Left kidney (tissue), 2 donors: ENCODE data around the gene GPR87. TPM values are rescaled to one million over a fixed set of nuclear protein-coding genes. Genes with fewer than 3 reads are reported as not detected.

Experiments
- DNase-seq: peaks from one replicate; pipeline ENCODE4 v3.0.0-alpha.2; 2013
- polyA plus RNA-seq: library from polyadenylated mRNA; unstranded; fragments of 120-200 nt; gene quantifications from one replicate; pipeline ENCODE4 v1.2.1, GENCODE V29; 2013; ENCODE audit not compliant: insufficient read length

Gene GPR87
- polyA plus RNA-seq, 1 donor: not detected

DNA sequence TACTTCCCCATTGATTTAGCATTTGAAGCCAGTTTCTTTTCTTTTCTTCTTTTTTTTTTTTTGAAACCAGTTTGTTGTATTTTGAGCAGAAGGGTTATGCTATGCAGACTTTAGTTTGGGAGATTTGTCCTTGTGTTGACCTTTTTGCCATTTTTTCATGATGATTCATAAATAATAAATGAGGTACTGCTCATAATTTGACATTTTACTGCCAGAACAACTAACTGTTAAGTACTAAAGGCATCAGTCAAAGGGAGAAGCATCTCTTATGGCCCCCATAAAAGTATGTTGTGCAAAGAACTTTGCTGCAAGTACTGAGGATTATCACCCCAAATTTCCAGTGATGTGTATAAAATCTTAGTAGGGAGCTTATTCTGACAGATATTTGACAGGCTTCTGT, 1.7 kb upstream of the GPR87 start:
- DNase-seq: no peak

DNA sequence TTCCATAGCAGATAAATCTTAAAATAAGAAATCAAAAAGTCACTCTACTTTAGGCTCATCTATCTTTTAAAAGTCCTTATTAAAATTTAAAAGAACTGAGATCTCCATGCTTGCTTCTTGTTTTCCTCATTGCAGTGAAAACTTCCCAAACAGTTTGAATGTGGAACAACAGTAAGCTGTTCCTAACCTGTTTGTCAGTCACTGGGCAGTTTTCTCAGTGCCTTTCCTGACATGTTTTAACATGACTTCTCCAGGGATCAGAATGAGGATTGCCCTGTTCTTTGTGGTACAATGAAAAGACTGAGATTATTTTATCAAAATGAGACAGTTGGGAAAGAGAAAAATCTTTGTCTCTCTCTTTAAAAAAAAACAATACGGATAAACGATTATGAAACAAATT, 774 bp downstream of the GPR87 start:
- no peak for DNase-seq

DNA sequence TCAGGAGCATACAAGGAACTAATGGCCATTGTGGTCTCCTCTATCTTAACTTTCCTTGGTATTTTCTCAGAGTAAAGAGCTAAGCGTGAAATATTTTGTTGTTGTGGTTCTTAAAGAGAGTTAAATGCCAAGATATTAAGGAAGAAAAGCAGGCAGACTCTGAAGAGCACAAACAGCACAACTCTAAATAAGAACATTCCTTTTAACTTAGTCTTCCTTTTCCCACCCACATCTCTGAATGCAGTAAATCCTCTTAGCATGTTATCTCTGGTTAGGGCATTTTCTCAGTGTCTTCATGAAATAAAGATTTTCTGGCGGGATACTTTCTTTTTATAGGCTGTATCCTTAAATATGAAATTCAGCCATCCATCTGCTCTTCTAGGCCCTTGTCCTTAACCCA, 1.5 kb downstream of the GPR87 start:
- no peak for DNase-seq

DNA sequence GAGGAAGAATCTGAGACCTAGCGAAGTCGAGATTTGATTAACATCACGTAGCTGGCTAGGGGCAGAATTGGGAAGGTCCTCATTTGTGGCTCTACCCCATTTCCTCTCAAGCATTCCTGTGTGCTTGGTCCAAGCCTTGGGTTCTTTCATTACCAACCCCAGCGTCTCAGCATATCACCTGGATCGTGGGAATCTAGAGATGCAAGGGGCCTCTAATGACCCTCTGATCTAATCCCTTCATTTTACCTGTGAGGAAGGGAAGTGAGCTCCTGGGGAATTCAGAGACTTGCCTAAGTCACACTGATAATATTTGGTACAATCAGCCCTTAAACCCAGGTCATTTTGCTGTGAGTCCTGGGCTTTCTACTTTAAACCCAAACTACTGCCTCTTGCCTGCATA, 2.0 kb downstream of the GPR87 start:
- no peak for DNase-seq

DNA sequence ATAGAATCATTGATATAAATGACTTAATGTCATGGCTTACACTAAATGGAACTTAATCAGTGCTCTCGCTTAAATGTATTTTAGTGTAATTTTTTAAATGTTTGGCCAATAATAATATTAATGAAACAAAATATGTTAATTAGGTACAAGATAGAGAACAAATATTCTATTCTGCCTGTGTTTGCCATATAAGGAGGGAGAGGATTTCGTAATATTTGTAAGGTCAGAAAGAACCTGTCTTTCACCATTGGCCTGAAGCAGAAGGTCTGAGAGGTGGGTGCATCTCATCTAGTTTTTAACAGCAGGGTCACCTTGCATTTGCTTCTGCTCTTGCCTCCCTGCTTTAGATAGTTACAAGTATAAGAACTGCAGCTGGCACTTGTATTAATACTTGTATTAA, 2.5 kb downstream of the GPR87 start:
- DNase-seq: no peak

DNA sequence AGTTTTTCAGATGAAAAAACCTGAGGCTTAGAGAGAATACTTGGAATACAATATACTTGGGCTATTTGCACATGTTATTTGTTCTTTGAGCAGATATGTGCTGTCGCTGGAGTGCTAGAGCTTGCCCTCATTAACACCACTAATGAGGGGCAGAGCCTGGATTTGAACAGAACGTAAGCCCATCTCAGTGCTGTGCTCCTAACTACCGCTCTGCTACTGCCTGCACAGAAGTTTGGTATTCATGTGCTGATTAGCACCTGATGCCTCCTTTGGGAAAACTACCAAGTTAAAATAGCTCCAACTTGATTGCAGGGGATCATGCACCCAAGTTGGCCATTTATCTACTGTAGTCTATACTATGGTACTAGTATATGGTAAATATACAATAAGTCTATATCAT, 3.6 kb downstream of the GPR87 start:
- no peak for DNase-seq

DNA sequence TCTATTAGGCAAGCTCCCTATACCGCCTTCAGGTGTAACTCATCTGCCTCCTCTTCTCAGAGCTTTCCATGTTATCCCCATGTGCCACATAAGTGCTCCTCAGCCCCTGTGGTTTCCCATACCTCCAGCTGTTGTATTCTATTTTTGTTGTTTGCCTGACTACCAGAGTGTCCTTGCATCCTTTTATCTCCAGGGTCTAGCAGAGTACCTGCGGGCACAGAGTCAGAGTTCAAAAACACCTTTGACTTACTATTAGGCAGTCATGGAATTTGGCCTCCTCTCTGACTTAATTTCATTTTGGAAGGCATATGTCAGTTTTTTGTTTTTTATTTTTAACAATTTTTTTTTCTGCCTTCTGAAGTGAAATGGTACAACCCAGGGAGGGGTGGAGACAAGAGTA, 7.1 kb downstream of the GPR87 start:
- no peak for DNase-seq

DNA sequence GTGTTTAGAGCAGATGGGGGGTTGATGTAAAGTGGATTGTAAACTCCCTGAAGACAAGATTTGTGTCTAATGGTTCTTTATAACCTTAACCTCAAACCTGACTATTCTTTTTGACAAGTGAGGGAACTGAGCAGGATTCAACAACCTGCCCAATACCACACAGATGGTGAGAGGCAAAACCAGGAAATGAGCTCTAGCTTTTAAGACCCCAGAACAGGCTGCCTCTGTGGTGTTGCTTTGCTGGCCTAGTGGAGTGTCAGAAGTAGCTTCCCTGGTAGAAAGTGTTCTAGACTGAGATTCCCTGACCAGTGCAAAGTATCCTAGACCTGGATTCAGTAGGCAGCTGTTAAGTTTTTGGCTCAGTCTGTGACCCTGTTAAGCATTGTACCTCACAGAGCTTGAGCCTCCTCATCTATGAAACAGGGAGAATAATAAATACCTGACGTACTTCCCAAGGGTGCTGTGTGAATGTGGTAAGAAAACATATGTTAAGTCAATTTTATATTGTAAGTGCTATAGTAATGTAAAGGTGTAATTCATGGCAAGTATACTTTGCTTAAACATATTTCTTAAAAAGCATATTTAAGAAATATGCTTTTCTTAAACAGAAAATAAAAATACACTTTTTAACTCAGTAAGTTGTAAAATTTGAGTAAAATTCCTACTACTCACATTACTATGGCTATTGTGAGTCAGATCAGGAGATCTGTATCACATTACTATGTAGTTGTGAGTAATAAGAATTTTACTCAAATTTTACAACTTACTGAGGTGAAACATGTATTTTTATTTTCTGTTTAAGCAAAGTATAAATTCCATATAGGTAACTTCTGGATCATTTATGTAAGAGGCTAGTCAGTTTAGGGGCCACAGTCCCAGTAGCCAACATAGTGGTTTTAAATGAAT, 8.8 kb downstream of the GPR87 start:
- DNase-seq: no peak

DNA sequence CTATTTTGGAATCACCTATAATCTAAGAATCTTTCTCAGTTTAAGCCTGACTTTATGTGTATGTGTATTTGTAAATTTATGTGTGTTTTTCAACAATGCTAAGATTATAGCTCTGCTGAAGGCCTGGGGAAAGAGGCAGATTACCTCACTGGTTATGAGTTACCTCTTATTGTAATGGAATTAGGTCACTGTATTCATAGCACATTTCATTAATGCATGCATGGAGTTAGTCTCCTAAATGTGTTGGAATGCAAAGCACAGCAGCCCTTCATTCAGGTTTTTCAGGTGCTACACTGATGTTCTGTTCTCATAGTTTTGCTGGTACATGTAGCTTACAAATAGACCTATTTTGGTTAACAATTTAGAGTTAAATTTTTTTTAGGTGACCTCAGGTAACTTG, 9.5 kb downstream of the GPR87 start:
- no peak for DNase-seq

DNA sequence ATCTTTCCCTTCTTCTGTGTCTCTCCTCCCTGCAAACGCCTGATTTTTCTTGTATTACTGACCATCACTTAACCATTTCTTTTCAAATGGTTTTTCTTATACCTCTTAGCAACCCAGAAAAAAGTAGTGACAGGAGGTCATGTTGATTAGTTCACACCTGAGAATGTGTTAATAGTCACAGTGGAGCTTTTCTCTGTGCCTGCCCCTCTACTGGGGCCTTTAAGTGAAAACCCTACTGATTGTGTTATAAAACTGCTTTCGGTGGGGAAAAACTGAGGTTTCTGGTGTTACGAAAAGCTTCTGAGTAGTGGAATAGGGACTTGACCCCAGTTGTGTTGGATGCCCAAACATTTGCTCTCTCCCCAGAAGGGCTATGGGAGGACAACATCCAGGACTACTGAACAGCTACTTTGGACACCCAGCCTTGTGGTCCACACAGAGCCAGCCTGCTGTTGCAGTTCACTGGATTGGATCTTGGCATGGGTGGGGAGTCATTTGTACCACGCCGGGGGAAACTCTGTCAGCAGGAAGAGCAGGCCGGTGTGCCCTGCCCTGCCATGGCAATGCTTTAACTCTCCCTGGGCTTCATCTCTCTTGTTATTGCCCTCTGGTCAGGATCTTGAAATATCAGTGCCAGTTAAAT, 10.3 kb downstream of the GPR87 start:
- no peak for DNase-seq

DNA sequence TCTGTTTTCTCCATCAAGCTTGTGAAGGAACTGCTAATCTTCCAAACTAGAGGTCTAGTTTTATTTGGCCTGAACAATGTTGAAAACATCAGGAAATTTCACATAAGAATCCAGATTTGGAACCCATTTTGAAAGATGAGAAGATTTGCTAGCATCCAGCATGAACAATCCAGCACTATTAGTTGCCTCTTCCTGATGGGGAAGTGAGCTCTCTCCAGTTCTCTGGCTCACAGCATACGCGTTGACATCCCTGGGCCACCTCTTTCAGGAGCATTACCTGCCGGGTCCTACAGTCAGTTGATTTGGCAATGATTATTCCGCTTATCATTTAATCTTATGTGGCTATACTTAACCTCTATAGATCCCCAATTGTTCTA, 10.9 kb downstream of the GPR87 start:
- no peak for DNase-seq

DNA sequence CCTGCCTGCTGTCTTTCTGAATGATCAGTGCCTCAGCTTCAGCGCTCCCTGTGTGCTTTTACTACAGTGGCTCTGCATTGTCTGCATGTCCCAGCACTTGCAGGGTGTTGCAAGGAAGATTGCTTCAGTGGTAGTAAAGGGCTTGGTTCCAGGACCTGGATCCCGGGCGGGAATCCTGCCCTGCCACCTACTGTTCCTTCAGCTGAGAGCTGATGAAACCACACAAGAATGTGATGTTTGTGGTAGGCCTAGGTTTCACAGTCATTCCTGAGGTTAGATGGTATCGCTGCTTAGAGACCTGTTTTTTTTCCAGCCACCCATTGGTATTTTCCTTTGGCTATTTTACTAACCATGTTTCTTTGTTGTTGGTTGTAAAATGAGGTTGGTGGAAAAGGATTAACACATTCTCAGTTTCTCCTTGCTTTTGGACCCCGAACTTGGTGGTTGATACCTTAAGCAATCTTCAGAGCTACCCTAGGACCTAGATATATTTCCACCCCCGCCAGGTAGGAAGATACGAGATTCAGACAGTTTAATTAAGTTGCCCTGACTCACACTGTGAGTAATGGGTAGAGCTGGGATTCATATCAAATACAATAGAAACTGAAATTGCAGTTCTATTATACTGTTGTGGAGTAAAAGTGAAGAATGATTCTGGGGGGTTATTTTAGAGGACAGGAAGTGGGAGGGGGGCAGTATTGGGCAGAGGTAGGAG, 11.4 kb downstream of the GPR87 start:
- no peak for DNase-seq

DNA sequence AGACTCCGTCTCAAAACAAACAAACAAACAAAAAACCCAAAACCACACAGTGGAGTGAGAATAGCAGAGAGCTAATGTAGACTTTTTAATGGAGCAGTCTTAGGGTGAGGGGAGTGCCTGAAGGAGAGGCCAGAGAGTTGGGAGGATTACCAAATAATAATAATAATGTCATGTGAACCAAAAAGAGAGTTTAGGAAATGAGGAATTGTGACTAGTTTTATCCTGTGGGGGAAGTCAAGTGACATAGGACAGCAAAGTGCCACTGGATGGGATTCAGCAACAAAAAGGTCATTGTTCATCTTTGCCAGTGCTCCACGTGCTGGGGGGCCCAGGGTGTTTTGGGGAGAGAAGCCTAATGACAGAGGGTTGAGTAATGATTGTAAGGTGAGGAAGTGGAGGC, 12.9 kb downstream of the GPR87 start:
- no peak for DNase-seq

DNA sequence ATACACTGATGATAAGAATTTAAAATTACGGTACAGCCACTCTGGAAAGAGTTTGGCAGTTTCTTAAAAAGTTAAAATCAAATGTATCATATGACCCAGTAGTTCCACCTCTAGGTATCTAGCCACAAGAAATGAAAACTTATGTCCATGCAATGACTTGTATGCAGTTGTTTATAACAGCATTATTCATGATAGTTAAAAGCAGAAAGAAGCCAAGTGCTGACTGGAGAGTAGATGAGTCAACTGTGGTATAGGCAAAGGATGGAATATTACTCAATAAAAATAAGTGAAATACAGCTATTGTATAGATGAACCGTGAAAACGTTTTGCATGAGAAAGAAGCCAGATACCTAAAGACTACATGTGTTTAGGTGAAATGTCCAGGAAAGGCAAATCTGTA, 14.8 kb downstream of the GPR87 start:
- DNase-seq: no peak

DNA sequence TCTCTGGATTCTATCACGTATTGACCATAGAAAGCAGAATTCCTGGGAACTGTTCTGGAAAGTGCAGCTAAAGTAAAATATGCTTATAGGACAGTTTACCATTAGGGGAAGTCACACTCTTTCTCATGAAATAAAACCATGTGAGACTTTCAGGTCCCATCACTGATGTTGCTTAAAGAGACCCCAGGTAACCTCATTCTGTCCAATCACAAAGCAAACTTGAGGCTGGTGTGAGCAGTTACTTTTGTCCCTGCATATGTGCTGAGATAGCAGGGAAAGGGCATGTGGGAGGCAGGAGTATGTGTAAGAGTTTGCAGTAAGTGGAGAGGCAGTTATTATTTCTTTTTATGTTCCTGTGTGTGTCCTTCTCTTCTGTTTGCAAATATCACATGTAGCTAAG, 16.1 kb downstream of the GPR87 start:
- no peak for DNase-seq

DNA sequence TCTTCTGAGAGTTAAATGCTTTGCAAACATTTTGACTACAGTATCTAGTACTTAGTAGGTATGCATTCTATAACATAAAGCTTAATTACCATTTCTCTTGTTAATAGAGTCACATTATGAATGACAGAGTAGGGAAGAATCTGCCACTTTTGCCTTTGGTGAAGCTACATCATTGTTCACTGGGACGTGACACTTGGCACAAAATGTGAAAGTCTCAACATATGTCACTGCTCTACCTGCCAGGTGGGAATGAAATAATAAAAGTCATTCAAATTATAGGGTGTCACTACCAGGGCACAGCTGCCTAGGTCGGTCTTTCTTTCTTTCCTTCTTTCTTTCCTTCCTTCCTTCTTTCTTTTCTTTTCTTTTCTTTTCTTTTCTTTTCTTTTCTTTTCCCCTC, 17.6 kb downstream of the GPR87 start:
- no peak for DNase-seq

DNA sequence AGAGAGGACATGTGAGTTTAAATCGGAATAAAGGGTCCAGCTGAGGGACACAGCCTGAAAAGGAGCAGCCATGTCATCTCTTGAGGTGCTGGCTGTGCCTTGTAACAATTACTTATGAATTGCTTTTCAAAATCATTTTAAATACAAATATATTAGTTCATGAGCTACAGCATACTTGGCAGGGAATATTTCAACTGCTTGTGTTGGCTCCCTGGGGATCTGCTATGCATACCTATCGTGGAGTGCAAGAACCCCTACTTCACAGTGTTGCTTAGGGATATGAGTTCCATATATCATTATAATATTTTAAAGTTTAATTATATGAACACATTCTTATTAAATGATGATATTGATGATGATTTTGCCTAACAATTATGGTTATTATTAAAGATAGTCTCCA, 19.2 kb downstream of the GPR87 start:
- no peak for DNase-seq

DNA sequence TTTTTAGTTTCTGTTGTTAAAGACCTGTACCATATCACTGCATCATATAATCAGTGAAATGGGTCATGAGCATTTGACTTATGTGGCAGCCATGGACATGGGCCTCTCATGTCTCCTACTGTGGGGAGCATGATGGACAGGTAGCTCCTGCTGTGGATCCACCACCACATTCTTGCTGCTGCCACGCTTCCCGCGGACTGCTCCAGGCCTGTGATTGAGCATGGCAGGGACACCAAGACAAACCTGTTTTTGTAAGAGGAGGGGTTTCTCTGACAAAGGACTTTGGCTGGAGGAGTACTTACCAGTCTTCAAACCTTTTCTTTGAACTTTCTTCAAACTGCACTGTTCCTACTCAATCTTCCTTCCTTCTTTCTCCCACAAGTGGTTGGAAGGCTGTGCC, 20.4 kb downstream of the GPR87 start:
- no peak for DNase-seq

DNA sequence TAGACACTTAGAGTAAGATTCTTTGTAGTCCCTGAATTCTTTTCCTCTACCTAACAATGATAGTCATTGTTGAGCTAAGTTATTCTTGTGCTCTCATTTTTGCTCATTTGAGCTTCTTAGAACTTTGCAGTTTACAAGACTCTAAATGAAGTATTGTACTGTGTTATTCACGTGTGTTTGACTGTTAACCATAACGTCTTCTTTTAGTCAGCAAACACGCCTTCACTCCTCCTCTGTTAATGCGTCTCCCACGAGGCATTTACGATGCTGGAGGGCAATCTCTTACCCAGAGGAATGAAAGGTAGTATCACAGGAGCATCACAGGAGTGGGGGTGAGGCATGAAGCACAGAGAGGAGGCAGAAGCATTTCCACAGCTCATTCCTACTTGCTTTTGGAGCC, 23.5 kb downstream of the GPR87 start:
- no peak for DNase-seq

DNA sequence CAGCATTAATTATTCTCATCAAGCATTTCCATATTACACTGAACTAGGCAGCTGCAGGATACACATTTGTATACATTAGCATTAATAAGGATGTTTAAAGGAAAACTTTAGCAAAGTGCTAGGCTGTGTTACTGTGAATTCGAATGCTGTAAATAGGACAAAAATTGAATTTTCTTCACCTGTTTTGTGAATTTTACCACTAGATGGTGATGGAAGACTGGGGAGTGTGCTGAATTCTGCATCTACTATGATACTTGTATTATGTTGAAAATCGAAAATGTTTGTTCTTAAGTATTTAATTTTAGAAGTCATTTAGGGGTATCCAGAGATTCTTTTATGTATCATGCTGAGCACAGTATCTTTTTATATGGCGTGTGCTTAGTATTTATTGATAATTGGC, 25.9 kb downstream of the GPR87 start:
- no peak for DNase-seq

DNA sequence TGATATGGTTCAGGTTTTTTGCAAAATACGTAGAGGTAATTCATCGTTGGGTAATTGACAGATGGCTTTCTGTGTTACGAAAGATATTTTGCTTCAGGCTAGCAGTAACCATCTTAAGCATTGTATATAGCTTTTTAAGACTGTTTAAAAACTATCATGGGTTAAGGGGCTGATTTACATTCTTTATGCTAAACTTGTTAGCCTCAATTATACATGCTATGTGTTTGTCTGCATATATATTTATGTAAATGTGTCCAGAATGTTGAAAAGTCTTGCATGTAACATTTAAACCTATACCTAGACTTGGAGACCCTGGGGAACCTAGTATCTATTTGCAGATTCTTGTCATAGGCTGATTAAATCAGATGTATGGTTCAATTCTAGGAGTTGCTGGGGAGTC, 27.2 kb downstream of the GPR87 start:
- DNase-seq: no peak

DNA sequence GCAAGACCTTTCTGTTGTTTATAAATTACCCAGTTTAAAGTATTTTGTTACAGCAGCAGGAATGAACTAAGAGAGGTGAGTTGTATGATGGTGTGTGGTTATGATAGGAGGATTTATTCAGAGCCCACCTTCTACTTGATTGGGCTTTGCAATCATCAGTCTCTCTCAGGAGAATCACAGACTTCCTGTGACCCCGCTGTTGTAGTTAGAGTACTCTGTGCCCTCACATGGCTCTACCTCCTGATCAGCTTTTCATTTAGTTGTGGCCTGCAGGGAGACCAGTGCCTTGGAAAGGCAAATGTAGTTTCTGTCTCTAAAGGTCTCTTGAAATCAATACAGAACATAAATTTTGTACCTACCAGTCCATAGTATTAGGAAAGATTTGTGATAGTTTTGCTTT, 30.7 kb downstream of the GPR87 start:
- DNase-seq: no peak

DNA sequence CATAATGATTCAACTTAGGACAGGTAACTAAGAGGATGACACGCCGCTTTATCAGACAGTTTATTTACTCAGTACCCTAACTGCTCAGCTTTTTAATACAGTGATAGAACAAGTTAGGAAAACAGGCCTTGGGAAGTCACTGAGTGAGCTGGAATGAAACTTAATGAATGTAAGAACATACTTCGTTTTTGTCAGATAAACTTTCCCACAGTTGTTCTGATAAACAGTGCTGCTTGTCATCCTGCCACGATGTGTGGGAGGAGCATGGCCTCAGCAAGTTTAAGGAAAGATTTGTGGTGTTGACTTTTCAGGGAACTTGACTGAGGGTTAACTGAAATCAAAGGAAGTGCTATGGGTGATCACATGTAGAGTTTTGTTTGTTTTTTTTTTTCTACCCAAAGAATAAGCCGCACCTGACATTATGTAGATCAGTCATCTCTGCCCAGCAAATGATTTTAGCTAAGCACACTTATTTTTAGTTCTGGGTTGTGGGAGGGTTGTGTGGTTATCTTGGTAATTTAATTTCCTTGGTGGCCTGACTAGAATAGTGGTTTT, 32.6 kb downstream of the GPR87 start:
- DNase-seq: no peak
